ENCODE data around the gene USF2. TPM values are rescaled to one million over a fixed set of nuclear protein-coding genes. Genes with fewer than 3 reads are reported as not detected.
"Not testable (repeated sequence)": the region's sequence is repeated elsewhere in the genome, so short reads cannot be mapped to it uniquely, and the experiment has no call there.

Gene USF2
- total RNA-seq, 1 donor = 50.1 TPM

DNA sequence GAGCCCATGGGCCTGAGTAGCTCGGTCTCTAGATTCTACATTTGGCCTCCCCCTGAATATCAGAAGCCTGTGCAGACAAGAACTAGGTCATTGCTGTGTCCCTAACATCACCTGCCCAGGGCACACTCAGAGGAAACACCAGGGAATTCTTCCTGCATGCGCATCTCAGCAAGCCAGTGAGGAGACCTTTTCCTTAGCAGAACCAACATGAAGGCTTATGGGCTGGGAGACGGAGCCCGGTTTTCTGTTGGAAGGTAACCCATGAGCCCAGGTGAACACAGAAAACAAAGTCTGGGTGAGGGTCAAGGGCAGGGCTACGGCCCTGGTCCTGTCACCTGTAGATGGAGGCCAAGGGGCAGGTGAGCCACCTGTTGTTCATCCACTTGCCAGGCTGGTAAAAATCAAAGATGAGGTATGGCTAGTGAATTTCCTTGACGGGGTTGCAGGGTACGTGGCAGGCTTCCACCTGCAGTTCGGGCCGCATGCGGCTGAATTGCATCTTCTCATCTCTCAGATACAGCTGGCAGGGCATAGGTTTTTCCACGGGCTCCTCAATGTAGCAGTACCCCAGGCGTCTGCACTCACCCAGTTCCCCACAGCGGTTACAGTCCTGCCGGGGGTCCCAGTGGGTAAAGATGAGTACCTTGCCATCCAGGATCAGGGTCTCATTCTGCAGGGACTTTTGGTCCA is 36.7 kb upstream of the USF2 start:
- DNase-seq (ENCODE audit: low read depth) = no peak
- TF ChIP-seq, protein P1, sequence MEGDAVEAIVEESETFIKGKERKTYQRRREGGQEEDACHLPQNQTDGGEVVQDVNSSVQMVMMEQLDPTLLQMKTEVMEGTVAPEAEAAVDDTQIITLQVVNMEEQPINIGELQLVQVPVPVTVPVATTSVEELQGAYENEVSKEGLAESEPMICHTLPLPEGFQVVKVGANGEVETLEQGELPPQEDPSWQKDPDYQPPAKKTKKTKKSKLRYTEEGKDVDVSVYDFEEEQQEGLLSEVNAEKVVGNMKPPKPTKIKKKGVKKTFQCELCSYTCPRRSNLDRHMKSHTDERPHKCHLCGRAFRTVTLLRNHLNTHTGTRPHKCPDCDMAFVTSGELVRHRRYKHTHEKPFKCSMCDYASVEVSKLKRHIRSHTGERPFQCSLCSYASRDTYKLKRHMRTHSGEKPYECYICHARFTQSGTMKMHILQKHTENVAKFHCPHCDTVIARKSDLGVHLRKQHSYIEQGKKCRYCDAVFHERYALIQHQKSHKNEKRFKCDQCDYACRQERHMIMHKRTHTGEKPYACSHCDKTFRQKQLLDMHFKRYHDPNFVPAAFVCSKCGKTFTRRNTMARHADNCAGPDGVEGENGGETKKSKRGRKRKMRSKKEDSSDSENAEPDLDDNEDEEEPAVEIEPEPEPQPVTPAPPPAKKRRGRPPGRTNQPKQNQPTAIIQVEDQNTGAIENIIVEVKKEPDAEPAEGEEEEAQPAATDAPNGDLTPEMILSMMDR (IDR thresholded peaks at IDR 0.05; ENCODE audit: insufficient read depth, low read depth, low read length) = no peak
- H3K4me3 ChIP-seq (ENCODE audit: low read depth, low read length) = no peak overlapping the region

DNA sequence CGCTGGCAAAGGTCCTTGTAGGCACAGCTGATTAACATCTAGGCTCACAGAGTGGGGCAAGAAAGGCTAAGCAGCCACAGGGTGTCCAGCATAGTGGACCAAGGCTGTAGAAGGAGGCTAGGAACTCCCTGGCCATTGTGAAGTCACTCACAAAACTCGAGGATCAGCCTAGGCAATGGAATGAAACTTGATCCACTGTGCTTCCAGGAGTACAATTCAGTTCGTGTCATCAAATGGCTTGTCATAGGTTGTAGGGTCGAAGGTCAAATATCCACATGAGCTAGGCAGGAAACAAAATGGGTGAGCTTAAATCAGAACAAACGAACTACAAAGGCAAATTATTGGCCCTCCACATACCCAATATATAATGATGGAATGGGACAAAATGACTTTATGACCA is 35.9 kb upstream of the USF2 start:
- no peak for DNase-seq (ENCODE audit: low read depth)
- TF ChIP-seq, protein P1 (IDR thresholded peaks at IDR 0.05; ENCODE audit: insufficient read depth, low read depth, low read length) = no peak
- no peak overlapping the region for H3K4me3 ChIP-seq (ENCODE audit: low read depth, low read length)

GRCh38 chr19:35236638-35237400 is 31.9 kb upstream of the USF2 start:
- no peak for DNase-seq (ENCODE audit: low read depth)
- TF ChIP-seq, protein P1 (IDR thresholded peaks at IDR 0.05; ENCODE audit: insufficient read depth, low read depth, low read length) = peak; percentile 4
- no peak overlapping the region for H3K4me3 ChIP-seq (ENCODE audit: low read depth, low read length)

GRCh38 chr19:35239597-35239996 is 29.2 kb upstream of the USF2 start:
- not testable (repeated sequence) for H3K4me3 ChIP-seq (ENCODE audit: low read depth, low read length); DNase-seq (ENCODE audit: low read depth)

DNA sequence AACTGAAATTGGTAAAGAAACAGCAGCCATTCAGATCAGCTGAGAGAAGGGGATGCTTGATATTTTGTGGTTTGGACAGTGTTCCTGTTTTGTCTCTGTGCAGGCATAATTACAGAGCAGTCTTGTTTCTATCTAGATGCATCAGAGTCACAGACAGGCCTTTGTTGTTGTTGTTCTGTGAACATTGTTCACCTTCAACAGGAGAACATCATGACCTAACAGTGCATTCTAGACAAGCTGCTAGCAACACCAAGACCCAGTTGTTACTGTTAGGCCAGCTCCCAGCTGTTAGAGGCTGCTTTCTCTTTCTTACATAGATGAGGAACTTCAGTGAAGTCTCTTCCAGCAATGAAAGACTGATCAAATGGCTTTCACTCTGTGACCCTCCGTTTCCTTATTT is 28.4 kb upstream of the USF2 start:
- DNase-seq (ENCODE audit: low read depth) = no peak
- TF ChIP-seq, protein P1 (IDR thresholded peaks at IDR 0.05; ENCODE audit: insufficient read depth, low read depth, low read length) = no peak
- H3K4me3 ChIP-seq (ENCODE audit: low read depth, low read length) = no peak overlapping the region

GRCh38 chr19:35241417-35241816 is 27.3 kb upstream of the USF2 start:
- TF ChIP-seq, protein P1 (IDR thresholded peaks at IDR 0.05; ENCODE audit: insufficient read depth, low read depth, low read length) = no peak
- DNase-seq (ENCODE audit: low read depth) = no peak
- no peak overlapping the region for H3K4me3 ChIP-seq (ENCODE audit: low read depth, low read length)

DNA sequence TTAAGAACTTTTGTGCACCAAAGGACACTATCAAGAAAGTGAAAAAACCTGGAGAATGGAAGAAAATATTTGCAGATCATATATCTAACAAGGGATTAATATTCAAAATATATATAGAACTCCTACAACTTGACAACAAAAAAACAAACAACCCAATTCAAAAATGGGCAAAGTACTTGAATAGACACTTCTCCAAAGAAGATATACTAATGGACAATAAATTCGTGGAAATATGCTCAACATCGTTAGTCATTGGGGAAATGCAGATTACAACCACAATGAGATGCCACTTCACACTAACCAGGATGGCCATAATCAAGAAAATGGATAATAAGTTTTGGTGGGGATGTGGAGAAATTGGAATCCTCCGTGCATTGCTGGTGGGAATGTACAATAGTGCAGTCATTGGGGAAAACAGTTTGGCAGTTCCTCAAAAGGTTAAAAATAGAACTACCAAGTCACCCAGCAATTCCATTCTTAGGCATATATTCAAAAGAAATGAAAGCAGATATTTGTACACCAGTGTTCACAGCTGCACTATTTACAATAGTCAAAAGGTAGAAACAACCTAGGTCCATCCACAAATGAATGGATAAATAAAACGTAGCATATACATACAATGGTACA is 22.2 kb upstream of the USF2 start:
- H3K4me3 ChIP-seq (ENCODE audit: low read depth, low read length) = no peak overlapping the region
- no peak for DNase-seq (ENCODE audit: low read depth)
- TF ChIP-seq, protein P1 (IDR thresholded peaks at IDR 0.05; ENCODE audit: insufficient read depth, low read depth, low read length) = no peak

Data from fibroblast of villous mesenchyme (primary cell).